Testis (tissue), 2 donors: ENCODE results near the gene PSMD8.

Source experiments
- POLR2A ChIP-seq: fragments of 450-650 bp; IDR thresholded peaks from one replicate; pipeline ENCODE4 v1.6.1; 2017; ENCODE audit warnings: antibody characterized with exemption, mild to moderate bottlenecking, moderate library complexity
- TF ChIP-seq, protein P1 (sequence below), 3 experiments: fragments of 450-650 bp in 2 of 3; fragments of 200-600 bp in 1 of 3; sonication (generic) in 1 of 3; IDR thresholded peaks; one replicate each; pipeline ENCODE4 v1.5.1; 2016 to 2019; ENCODE audit warnings: antibody characterized with exemption in 3 of 3, mild to moderate bottlenecking in 2 of 3, moderate library complexity in 1 of 3

DNA sequence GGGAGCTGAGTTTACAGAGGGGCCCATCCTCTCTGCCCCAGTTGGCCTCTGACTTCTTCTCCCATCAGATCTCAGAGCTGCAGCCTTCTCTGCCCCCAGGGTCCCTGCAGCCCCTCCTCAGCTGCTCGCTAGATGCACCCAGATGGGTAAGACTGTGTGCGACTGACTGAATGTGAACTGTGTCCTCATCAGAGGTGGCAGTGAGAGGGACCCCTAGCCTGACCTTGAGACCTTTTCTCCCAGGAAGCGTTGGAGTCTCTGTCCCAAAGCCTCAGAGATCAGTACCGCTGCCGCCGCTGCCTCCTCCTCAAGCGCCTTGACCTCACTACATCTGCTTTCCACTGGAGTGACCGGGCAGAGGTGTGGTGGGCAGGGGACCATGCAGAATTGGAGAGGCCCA, 30.9 kb downstream of the PSMD8 start:
- no peak for TF ChIP-seq POLR2A
- TF ChIP-seq, protein P1, sequence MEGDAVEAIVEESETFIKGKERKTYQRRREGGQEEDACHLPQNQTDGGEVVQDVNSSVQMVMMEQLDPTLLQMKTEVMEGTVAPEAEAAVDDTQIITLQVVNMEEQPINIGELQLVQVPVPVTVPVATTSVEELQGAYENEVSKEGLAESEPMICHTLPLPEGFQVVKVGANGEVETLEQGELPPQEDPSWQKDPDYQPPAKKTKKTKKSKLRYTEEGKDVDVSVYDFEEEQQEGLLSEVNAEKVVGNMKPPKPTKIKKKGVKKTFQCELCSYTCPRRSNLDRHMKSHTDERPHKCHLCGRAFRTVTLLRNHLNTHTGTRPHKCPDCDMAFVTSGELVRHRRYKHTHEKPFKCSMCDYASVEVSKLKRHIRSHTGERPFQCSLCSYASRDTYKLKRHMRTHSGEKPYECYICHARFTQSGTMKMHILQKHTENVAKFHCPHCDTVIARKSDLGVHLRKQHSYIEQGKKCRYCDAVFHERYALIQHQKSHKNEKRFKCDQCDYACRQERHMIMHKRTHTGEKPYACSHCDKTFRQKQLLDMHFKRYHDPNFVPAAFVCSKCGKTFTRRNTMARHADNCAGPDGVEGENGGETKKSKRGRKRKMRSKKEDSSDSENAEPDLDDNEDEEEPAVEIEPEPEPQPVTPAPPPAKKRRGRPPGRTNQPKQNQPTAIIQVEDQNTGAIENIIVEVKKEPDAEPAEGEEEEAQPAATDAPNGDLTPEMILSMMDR (IDR thresholded peaks at IDR 0.05): no peak
